OCI-M1 (cell line): ENCODE data around the gene FBXO33.

ENCODE experiments used
- DNase-seq: peaks from one replicate; lab custom pipeline; 2025; lab: John Stamatoyannopoulos, UW

Gene FBXO33

DNA sequence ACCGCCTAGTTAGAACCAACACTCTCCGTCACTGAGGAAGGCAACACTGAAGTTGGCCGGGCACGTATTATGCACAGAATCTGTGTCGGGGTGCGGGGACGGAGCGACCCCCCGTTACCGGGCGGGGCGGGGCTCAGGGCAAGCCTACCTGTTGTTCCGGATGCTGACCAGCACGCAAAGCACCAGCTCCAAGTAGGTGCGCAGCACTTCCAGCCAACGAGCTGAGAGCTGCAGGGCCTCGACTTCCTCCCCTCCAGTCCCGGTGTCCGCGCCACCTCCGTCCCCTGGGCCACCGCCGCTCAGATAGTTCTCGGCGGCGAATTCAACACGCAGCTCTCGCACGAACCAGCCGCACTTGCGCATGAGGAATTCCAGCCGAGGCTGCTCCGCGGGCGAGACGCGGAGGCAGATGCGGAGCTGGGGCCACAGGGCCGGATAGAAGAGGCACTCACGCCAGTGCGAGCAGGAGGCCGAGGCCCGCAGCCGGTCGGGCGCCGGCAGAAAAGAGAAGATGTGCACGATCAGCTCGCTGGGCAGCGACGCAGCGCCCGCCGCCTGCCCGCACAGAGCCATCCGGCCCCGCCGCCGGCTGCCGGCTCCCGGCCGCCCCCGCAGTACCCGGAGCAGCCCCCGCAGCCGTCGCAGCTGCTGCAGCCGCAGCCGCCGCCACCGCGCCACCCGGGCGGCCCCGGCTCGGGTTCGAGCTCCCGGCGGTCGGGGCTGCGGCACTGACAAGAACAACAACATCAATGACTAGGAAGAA lies 636 bp downstream of the FBXO33 start:
- DNase-seq = peak; percentile 65

DNA sequence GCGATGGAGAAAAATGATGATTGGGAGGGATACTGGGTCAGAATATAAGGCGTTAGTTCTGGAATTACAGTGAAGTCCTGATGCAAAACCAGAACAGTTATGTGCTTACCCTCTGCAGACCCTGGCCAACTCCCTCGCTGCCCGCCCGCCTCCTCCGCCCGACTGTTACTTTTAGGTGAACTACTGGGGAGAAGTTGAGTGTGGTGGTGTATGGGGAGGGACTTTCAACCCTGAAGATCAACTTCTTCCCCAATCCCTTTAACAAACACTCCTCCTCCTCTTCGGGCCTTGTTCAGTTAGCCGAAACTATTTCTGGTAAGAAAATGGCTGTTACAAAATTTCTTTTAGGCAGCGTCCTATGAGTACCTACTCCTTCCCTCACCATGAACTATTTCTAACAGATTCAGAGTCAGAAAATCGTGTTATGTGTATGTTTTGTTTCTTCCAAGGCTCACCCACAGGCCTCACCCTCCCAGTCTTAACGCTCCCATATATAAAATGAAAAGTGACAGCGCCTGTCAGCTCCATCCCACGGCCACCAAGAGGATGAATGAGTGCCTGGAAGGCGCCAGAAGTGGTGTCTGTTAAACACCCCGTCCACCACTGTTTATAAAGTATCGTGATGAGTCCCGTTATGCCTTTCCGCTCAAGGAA lies 1.3 kb downstream of the FBXO33 start:
- peak; percentile 48 for DNase-seq

DNA sequence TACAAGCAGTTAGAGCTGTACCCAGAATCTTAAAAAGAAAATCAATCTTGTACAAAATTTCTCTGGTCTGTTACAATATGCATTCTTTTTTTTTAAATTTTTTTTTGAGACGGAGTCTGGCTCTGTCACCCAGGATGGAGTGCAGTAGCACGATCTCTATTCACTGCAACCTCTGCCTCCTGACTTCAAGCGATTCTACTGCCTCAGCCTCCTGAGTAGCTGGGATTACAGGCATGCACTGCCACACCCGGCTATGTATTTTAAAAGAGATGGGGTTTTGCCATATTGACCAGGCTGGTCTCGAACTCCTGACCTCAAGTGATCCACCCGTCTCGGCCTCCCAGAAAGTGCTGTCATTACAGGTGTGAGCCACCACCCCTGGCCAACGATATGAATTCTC lies 4.1 kb downstream of the FBXO33 start:
- no peak for DNase-seq

DNA sequence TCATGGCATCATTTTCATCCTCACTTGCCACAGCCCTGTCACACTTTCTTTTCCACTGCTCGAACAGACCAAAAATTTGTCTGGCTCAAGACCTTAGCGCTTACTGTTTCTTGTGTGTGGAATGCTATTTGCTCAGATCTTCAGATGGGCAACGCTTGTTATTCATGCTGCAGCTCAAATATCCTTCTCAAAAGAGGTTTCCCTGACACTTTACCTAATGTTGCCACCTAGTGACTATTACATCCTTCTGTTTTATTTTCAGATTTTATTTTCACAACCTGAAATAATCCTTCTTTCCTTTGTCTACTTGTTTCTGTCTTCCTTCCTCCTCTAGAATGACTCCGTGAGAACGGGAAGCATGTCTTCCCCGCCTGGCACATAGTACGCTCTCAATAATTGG lies 5.6 kb downstream of the FBXO33 start:
- peak; percentile 51 for DNase-seq

DNA sequence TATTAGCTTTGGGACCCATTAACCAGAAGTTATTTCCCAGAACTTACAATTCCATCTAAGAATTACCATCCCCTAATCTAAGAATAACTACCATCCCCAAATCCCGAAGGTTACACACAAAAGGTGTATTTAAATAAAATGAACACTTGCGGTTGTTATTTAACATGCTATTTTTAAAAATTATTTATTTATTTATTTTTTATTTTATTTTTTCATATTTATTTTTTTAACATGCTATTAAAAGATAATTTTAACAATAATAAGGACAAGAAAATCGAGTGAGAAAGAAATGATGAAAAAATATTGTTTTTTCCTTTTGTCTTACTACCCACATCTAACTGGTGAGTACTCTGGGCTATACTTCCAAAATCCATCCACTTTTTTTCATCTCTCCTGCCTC lies 6.3 kb downstream of the FBXO33 start:
- DNase-seq = no peak

DNA sequence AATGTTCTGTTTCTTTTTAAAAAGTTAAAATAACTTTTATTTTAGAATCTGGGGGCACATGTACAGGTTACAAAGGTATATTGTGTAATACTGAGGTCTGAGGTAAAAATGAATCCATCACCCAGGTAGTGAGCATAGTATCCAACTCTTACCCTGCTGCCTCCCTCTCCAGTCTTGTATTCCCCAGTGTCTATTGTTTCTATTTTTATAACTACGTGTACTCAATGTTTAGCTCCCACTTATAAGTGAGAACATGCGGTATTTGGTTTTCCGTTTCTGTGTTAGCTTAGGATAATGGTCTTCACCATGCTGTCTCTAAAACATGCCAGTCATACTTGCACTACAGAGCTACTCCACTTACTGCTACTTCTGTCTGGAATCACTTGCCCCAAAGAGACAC lies 8.4 kb downstream of the FBXO33 start:
- DNase-seq = no peak

DNA sequence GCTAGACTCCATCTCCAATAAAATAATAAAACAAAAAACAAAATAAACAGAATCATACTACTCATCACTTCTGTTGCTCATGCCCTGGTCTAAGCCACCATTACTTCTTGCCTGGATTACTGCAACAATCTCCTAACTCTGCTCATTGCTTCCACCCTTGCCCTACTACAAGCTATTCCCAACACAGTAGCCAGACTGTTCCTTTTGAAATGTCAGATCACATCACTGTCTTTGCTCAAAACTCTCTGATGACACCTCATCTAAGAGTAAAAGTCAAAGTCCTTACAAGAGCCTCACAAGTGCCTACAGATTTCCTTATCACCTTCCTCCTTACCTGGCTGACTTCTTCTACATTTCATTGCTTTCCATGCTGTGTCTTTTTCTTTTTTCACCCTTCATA lies 10.0 kb downstream of the FBXO33 start:
- no peak for DNase-seq

DNA sequence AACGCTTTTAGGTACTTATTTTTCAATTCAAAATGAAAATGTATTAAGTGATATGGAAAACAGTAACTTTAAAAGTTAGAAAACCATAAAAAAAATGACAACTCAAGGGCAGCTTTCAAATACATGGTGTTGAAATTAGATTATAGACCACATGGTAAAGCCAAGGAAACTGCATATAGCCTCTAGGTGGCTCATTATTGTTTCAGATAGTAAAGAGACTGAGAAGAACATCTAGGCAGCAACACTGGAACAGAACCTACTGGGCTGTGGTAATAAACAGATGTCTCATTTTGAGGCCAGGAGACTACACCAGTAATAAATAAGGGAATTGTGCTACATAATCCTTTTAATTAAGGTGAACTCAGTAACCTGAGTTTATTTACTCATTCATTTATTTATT lies 13.0 kb downstream of the FBXO33 start:
- peak; percentile 5 for DNase-seq

DNA sequence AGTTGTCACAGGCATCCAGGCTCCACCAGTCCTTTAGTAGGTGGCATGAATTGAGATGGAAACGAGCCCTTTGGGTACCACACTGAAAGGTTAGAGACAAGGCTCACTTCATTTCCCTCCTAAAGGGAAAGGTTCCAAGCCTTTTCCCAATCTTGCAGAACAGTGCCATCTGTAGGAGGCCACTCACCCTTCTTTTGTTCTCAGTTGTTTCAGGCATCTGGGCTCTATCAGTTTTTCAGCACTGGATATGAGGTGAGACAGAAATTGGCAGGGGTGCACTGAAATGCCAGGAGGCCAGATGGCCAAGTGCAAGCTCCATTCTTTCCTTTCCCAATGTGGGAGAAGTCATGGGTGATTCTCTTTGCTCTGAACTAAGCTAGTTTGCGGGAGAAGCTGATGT lies 15.2 kb downstream of the FBXO33 start:
- no peak for DNase-seq

DNA sequence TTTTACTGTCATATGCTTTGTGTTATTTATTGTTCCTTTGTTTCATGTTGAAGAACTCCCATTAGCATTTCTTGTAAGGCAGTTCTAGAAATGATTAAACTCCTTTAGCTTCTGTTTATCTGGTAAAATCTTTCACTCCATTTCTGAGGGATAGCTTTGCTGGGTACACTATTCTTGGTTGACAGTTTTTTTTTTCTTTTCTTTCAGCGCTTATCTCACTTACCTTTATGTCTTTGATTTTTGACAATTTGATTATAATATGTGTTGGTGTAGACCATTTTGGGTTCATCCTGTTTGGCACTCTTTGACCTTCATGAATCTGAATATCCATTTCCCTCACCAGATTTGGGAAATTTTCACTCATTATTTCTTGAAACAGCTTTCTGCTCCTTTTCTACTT lies 16.2 kb downstream of the FBXO33 start:
- no peak for DNase-seq

DNA sequence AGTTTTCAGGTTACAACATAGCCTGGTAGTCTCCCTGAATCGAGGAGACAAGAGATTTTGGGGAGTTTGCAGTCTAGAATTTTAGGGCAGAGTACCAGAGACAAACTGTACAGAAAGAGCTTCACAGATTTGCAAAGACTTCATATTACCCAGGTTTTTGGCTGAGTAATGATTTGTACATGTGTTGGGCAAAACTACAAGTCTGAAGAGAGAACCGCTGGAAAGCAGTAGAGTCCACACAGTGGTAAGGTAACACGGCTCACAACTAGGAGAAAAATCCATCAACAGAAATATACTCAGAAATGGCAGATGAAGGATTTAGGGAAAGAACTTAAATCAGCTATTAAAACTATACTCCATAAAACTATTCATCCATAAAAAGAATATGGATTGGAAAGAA lies 25.7 kb downstream of the FBXO33 start:
- no peak for DNase-seq

DNA sequence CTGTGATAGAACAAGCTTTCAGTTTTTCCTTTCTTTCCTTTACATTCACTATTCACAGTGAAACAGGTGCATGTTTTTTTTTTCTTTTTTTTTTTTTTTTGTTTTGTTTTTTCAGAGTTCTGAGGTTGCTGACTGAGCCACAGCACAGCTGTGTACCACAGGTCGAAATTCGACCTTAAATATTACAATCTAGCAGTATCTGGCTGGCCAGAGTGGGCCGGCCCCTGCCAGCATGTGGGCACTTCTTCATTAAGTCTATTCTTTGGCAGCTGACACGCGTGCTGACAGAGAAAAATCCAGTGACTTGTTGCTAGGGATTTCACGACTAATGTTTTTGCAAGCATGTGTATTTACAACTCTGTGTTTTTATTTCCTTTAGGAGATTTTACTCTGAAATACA lies 33.9 kb downstream of the FBXO33 start:
- DNase-seq = no peak

DNA sequence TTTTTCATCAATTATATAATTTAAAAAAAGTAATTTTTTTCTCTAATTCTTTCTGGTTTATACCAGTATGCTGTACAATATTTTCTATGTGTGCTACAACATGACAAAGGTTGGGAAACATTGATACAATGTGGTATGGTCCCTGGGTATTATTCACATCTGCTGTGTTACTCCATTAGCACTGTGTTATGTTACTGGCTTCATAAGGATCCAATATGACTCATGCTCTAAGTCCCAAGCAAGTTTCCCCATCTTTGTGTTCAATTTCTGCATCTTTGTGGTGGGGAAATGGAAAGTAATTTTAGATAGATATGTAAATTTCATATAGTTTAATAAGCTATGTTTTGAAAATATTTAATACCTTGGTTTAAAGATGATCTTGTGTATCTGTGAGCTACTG lies 35.8 kb downstream of the FBXO33 start:
- DNase-seq = no peak

DNA sequence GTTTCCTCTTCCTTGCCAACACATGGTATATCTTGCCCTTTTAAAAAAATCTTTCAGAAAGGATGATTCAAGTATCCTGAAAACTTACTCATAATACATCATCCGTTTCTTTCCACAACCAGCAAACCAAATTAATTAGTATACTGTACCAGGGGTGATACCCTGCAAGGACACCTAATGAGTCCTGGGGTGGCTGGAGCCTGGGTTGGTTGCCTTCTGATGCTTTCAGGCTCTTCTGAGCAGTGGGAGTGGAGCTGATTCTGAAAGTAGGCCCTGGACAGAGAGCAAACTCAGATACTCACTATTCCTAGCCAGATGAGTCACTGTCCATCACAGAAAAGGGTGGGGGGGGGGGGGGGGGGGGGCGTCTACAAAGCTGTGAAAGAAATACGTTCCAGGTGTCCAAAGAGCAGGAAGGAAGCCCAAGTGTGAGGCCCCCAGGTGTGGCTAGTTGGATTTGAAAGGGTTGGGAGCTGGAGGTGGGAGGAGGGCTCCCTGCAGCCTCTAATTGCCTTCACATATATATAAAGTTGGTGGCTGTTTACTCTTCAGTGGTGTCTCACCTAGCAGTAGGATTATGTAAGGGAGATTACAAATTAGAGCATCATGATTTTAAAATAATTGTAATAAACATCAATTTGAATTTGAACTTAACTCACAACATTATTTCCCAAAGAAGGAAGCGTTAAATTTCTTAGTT lies 36.5 kb downstream of the FBXO33 start:
- no peak for DNase-seq

DNA sequence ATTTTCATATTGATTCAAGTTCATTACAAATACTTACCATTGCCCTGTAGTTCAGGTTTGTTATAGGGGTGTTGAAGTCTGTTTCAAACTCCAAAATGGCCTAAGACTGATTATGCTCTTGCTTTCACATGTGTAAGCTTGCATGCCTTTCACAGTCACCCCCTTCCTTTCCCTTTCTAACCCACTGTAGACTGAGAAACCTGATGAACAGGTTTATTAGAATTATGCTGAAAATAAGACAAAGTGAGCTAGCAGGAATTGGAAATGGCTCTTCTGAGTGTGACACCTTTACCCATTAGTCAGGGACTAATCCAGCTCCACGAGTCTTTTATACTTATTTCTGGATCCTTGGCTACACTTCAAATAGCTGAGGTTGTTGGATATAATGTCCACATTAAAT lies 38.9 kb downstream of the FBXO33 start:
- DNase-seq = no peak

DNA sequence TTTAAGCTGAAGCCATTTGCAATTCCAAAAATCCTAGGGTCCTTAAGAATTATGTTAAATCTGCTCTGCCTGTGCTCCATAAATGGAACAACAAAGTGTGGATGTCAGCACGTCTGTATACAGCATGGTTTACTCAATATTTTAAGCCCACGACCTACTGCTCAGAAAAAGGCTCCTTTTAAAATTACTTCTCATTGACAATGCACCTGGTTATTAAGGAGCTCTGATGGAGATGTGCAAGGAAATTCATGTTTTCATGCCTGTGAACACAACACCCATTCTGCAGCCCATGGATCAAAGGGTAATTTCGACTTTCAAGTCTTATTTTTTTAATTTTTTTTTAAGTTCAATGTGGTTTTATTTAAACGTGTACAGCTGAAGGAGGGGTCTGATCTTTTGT lies 48.1 kb downstream of the FBXO33 start:
- no peak for DNase-seq

DNA sequence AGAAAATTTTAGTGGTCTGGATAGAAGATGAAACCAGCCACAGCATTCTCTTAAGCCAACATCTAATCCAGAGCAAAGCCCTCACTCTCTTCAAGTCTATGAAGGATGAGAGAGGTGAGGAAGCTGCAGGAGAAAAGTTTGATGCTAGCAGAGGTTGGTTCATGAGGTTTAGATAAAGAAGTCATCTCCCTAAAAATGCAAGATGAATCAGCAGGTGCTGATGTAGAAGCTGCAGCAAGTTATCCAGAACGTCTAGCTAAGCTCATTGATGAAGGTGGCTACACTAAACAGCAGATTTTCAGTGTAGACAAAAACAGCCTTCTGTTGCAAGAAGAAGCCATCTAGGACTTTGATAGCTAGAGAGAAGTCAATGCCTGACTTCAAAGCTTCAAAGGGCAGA lies 48.5 kb downstream of the FBXO33 start:
- DNase-seq = no peak

DNA sequence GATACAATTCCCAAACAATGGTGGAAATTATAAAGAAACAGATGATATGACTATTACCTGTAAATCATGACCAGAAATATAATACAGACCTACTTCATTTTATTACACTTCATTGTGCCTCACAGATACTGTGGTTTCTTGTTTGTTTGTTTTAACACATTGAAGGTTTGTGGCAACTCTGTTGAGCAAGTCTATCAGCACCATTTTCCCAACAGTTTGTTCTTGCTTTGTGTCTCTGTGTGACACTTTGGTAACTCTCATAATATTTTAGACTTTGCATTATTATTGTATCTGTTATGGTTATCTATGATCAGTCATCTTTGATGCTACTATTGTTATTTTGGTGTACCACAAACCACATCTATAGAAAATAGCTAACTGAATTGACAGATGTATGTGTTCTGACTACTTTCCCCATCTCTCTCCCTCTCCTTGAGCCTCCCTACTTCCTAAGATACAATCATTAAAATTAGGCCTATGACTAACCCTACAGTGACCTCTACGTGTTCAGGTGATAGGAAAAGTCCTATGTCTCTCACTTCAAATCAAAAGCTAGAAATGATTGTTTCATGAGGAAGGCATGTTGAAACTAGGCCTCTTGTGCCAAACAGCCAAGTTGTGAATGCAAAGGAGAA lies 49.1 kb downstream of the FBXO33 start:
- no peak for DNase-seq

DNA sequence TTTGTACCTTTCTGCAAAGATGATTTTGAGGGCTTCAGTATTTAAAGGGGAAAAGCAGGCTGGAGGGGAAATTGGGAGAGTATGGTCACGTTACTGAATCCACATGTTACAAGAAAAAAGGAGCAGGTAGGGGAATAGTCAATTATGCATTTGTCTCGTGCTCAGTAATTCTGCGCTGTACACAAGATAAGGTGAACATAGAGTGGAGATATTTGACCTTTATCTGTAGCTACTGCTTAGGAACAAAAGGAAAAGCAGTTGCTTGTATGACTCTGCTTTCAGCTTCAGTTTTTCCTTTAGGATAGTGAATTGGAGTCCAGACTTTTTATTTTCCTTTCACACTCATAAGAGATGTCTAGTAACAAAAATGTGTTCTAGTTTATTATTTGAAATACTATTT lies 49.8 kb downstream of the FBXO33 start:
- DNase-seq = no peak

DNA sequence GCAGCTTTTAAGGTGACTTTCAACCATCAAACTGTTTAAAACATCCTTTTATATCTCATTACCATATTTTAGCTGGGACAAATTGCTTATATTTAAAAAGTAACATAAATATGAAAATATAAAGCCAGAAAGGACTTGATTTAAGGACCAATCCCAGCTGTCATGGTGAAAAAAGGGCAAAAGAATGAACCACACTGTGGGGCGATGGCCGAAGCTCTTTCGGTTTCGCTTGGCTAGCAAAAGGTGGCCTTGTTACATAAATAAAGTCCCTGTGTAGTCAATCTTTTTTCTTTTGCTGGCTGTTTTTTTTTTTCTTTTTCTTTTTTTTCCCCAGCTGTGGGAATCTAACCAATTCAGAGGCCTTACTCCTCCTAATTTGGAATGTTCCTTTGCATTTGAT lies 50.9 kb downstream of the FBXO33 start:
- DNase-seq = no peak

DNA sequence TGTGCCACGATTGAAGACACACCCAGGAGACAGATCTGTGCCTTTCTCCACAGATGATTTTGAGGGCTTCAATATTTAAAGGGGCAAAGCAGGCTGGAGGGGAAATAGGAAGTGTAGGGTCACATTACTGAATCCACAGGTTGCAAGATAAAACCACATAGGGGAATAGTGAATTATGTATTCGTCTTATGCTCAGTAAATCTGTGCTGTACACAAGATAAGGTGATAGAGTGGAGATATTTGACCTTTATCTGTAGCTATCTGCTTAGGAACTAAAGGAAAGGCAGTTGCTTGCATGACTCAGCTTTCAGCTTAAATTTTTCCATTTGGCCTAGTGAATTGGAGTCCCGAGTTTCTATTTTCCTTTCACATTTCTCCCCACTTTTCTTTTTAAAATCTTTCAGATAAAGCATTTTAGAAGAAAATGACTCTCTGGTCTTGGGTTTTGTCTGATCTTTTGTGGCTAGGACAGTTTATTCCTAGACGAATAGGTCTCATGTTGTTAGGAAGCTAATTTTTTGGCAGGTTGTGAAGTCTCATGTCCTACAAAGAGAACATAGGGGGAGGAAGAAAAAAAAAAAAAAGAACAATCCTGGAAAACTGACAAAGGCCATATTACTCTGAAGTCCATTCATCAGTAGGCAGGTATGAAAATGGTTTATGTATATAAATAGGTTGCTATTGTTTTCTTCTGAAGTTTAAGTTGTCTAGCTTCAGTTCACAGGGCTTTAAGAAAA lies 55.4 kb downstream of the FBXO33 start:
- DNase-seq = peak; percentile 14

DNA sequence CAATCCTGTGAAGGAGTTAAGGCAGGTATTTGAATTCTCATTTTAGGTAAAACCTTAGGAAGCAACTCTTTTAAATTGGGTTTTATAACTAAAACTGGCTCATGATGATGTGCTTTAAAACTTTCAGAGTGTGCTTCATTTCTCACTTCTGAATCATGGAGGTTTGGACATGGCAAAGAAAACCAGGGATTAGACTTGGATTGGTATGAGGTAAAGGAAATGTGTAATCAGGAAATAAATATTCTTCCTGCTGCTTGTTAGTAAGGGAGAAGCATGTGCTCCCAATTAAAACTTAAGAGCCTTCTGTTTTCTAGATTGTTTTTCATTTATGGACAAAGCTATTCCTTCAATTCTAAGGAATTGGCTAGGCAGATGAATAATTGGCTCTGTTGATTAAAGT lies 57.4 kb downstream of the FBXO33 start:
- no peak for DNase-seq
